ENCODE measurements around the gene ZNF236.

The ZNF236 gene

GRCh38 chr18:77005651-77006195, 183.4 kb downstream of the ZNF236 start:
- no peak for TF ChIP-seq ZBTB7A (IDR thresholded peaks at IDR 0.05; ENCODE audit: low read depth)
- TF ChIP-seq YY1 (IDR thresholded peaks at IDR 0.05; ENCODE audit: low read depth), result no peak
- TF ChIP-seq TAF1 (IDR thresholded peaks at IDR 0.05; ENCODE audit: low read depth), result no peak
- no peak for TF ChIP-seq EP300 (IDR thresholded peaks at IDR 0.05; ENCODE audit: borderline replicate concordance)
- no peak for TF ChIP-seq REST (IDR thresholded peaks at IDR 0.05; ENCODE audit: low read depth)
- no peak for TF ChIP-seq MAX (IDR thresholded peaks at IDR 0.05)
- no peak for TF ChIP-seq RAD21 (IDR thresholded peaks at IDR 0.05; ENCODE audit: low read depth)
- TF ChIP-seq CREB1 (IDR thresholded peaks at IDR 0.05; ENCODE audit: low read depth), result no peak
- no peak for TF ChIP-seq USF1 (IDR thresholded peaks at IDR 0.05)

- TF ChIP-seq EGR1 (IDR thresholded peaks at IDR 0.05) (no peak), CEBPB (IDR thresholded peaks at IDR 0.05) (peak; percentile 39; the same call in 1 of the 2 replicates)
Observed at GRCh38 chr18:77006305-77007175, 184.2 kb downstream of the ZNF236 start.

GRCh38 chr18:77007251-77007650, 184.9 kb downstream of the ZNF236 start:
- TF ChIP-seq USF1 (IDR thresholded peaks at IDR 0.05) (no peak), EGR1 (IDR thresholded peaks at IDR 0.05) (no peak), TCF12 (IDR thresholded peaks at IDR 0.05; ENCODE audit: low read depth) (no peak), ZBTB7A (IDR thresholded peaks at IDR 0.05; ENCODE audit: low read depth) (no peak), CEBPB (IDR thresholded peaks at IDR 0.05) (no peak), EP300 (IDR thresholded peaks at IDR 0.05; ENCODE audit: borderline replicate concordance) (no peak), TEAD4 (IDR thresholded peaks at IDR 0.05) (no peak), NFIC (IDR thresholded peaks at IDR 0.05) (no peak), YY1 (IDR thresholded peaks at IDR 0.05; ENCODE audit: low read depth) (no peak), CREB1 (IDR thresholded peaks at IDR 0.05; ENCODE audit: low read depth) (no peak), MAX (IDR thresholded peaks at IDR 0.05) (no peak), REST (IDR thresholded peaks at IDR 0.05; ENCODE audit: low read depth) (no peak), TAF1 (IDR thresholded peaks at IDR 0.05; ENCODE audit: low read depth) (no peak), RAD21 (IDR thresholded peaks at IDR 0.05; ENCODE audit: low read depth) (no peak), FOXM1 (IDR thresholded peaks at IDR 0.05; ENCODE audit: borderline replicate concordance, low read depth) (no peak)

- TF ChIP-seq CREB1 (IDR thresholded peaks at IDR 0.05; ENCODE audit: low read depth) (no peak), TCF12 (IDR thresholded peaks at IDR 0.05; ENCODE audit: low read depth) (no peak), NFIC (IDR thresholded peaks at IDR 0.05) (no peak), ZBTB7A (IDR thresholded peaks at IDR 0.05; ENCODE audit: low read depth) (no peak), YY1 (IDR thresholded peaks at IDR 0.05; ENCODE audit: low read depth) (no peak), FOXM1 (IDR thresholded peaks at IDR 0.05; ENCODE audit: borderline replicate concordance, low read depth) (no peak), REST (IDR thresholded peaks at IDR 0.05; ENCODE audit: low read depth) (no peak), TAF1 (IDR thresholded peaks at IDR 0.05; ENCODE audit: low read depth) (no peak)
Observed at GRCh38 chr18:77008006-77008405, 185.6 kb downstream of the ZNF236 start.

Data from Ishikawa (cell line).